Liver (tissue), 9 donors: ENCODE data around the gene STK32C. TPM values are rescaled to one million over a fixed set of nuclear protein-coding genes. Genes with fewer than 3 reads are reported as not detected.

ENCODE experiments used
- DNase-seq: peaks from one replicate; pipeline ENCODE4 v3.0.0-alpha.2; 2017; ENCODE audit warnings: low spot score
- H3K27ac ChIP-seq, 2 donors: one replicate each; pipeline ENCODE4 v1.7.0; 2013; ENCODE audit warnings: inconsistent platforms in 2 of 2, low read length in 2 of 2, control low read depth in 1 of 2, low read depth in 1 of 2, mild to moderate bottlenecking in 1 of 2
- H3K27me3 ChIP-seq, 4 donors: one replicate each; pipeline versions ENCODE4 v1.6.1 to v1.7.0; 2013; ENCODE audit warnings: low read length in 3 of 4, inconsistent platforms in 1 of 4, mild to moderate bottlenecking in 1 of 4, moderate library complexity in 1 of 4; ENCODE audit not compliant: control insufficient read depth in 4 of 4, insufficient read depth in 4 of 4
- H3K36me3 ChIP-seq, 4 donors: one replicate each; pipeline versions ENCODE4 v1.6.1 to v1.7.0; 2013; ENCODE audit warnings: low read length in 3 of 4, mild to moderate bottlenecking in 3 of 4, low read depth in 1 of 4, moderate library complexity in 1 of 4; ENCODE audit not compliant: control insufficient read depth in 4 of 4, insufficient read depth in 3 of 4
- H3K4me1 ChIP-seq, 4 donors: one replicate each; pipeline versions ENCODE4 v1.6.1 to v1.7.0; 2013; ENCODE audit warnings: low read length in 3 of 4, mild to moderate bottlenecking in 3 of 4, moderate library complexity in 1 of 4; ENCODE audit not compliant: control insufficient read depth in 4 of 4, insufficient read depth in 4 of 4
- H3K4me3 ChIP-seq, 3 donors: one replicate each; pipeline versions ENCODE4 v1.6.1 to v1.7.0; 2013; ENCODE audit warnings: low read length in 3 of 3, control low read depth in 1 of 3, low read depth in 1 of 3, mild to moderate bottlenecking in 1 of 3
- H3K9ac ChIP-seq, 2 donors: one replicate each; pipeline ENCODE4 v1.7.0; 2013; ENCODE audit warnings: low read length in 2 of 2, mild to moderate bottlenecking in 2 of 2, moderate library complexity in 2 of 2, control low read depth in 1 of 2, low read depth in 1 of 2
- H3K9me3 ChIP-seq, 4 donors: one replicate each; pipeline versions ENCODE4 v1.6.1 to v1.7.0; 2013; ENCODE audit warnings: low read length in 3 of 4; ENCODE audit not compliant: control insufficient read depth in 4 of 4
- EGR1 ChIP-seq, 2 donors: IDR thresholded peaks; 2 replicates each; pipeline ENCODE4 v1.6.1; 2016 to 2018; ENCODE audit warnings: antibody characterized with exemption in 2 of 2, low read depth in 2 of 2
- FOXA1 ChIP-seq: IDR thresholded peaks from 2 replicates; pipeline ENCODE4 v1.6.1; 2016; ENCODE audit warnings: antibody characterized with exemption
- GABPA ChIP-seq, 2 donors: IDR thresholded peaks in 1 of 2; conservative IDR thresholded peaks in 1 of 2; 2 replicates each; pipeline ENCODE4 v1.6.1; 2016; ENCODE audit warnings: antibody characterized with exemption in 2 of 2, mild to moderate bottlenecking in 1 of 2, moderate library complexity in 1 of 2
- HNF4A ChIP-seq, 2 donors: conservative IDR thresholded peaks; 2 replicates each; pipeline ENCODE4 v1.6.1; 2016; ENCODE audit warnings: antibody characterized with exemption in 2 of 2, mild to moderate bottlenecking in 2 of 2
- JUND ChIP-seq, 2 donors: IDR thresholded peaks; 2 replicates each; pipeline ENCODE4 v1.6.1; 2016; ENCODE audit warnings: antibody characterized with exemption in 2 of 2
- NR2F2 ChIP-seq: IDR thresholded peaks from 2 replicates; pipeline ENCODE4 v1.6.1; 2016; ENCODE audit warnings: antibody characterized with exemption
- RAD21 ChIP-seq, 2 donors: IDR thresholded peaks; 2 replicates each; pipeline ENCODE4 v1.6.1; 2016; ENCODE audit warnings: antibody characterized with exemption in 2 of 2, mild to moderate bottlenecking in 2 of 2
- RXRA ChIP-seq, 2 donors: IDR thresholded peaks; 2 replicates each; pipeline ENCODE4 v1.6.1; 2017 to 2018; ENCODE audit warnings: antibody characterized with exemption in 2 of 2, mild to moderate bottlenecking in 1 of 2
- TAF1 ChIP-seq: conservative IDR thresholded peaks from 2 replicates; pipeline ENCODE4 v1.6.1; 2016; ENCODE audit warnings: antibody characterized with exemption, mild to moderate bottlenecking
- YY1 ChIP-seq: IDR thresholded peaks from 2 replicates; pipeline ENCODE4 v1.6.1; 2016; ENCODE audit warnings: antibody characterized with exemption, mild to moderate bottlenecking
- WGBS: extraction: QIAGEN DNeasy Blood & Tissue Kit; methylation state at CpG from one replicate; pipeline ENCODE4 v1.1.7; 2013; 5-methylcytosine and 5-hydroxymethylcytosine counted together
- polyA plus RNA-seq, 2 donors: library from polyadenylated mRNA; stranded (reverse) in 1 of 2; unstranded in 1 of 2; fragments of 200-250 nt in 1 of 2; fragments of >200 nt in 1 of 2; fragmentation: Nextera tagmentation in 1 of 2; extraction: Ambion mirVana in 1 of 2; gene quantifications; one replicate each; pipeline versions ENCODE4 v1.2.1 to v1.2.3, GENCODE V29; 2013 to 2015
- total RNA-seq, 2 donors: library from RNA; depleted of rRNA; stranded (reverse); fragments of >200 nt; gene quantifications; one replicate each; pipeline ENCODE4 v1.2.3, GENCODE V29; 2014
- TF ChIP-seq, protein P1 (sequence below): IDR thresholded peaks from 2 replicates; pipeline ENCODE4 v1.6.1; 2016; ENCODE audit warnings: antibody characterized with exemption, mild to moderate bottlenecking
- TF ChIP-seq, protein P2 (sequence below): IDR thresholded peaks from 2 replicates; pipeline ENCODE4 v1.6.1; 2016; ENCODE audit warnings: antibody characterized with exemption
- TF ChIP-seq, protein P3 (sequence below): IDR thresholded peaks from 2 replicates; pipeline ENCODE4 v1.6.1; 2016; ENCODE audit warnings: antibody characterized with exemption
- donor health status: healthy.
- donor health status: healthy.
- donor health status: healthy.
- donor health status: healthy.
- donor health status: healthy.

STK32C gene
- total and polyA plus RNA-seq, 4 donors = 1.8 to 4.6 (median 2.2) TPM

DNA sequence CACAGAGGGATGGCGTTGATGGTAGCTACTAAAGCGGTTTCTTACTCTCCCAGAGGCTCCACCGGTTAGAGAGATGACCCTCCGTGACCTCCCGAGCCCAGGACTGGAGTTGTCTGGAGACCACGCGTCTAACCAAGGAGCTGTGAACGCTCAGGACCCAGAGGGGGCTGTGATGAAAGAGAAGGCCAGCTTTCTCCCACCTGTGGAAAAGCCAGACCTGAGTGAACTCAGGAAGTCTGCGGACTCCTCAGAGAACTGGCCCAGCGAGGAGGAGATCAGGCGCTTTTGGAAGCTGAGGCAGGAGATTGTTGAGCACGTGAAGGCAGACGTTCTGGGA, 40.1 kb upstream of the STK32C start:
- H3K9me3 ChIP-seq = no peaks in the 10 kb centered on the region
- peaks cover 0 to 9% (median 7%) of the 10 kb centered on the region in 4 donors for H3K4me1 ChIP-seq
- peaks cover 0 to 4% (median 2%) of the 10 kb centered on the region in 4 donors for H3K36me3 ChIP-seq
- TF ChIP-seq JUND (IDR thresholded peaks at IDR 0.05) (no peak), FOXA1 (no peak), GABPA (IDR thresholded peaks at IDR 0.05 in 1 of 2, conservative IDR thresholded peaks at IDR 0.05 in 1 of 2) (no peak), YY1 (no peak), NR2F2 (no peak)
- TF ChIP-seq, protein P1, sequence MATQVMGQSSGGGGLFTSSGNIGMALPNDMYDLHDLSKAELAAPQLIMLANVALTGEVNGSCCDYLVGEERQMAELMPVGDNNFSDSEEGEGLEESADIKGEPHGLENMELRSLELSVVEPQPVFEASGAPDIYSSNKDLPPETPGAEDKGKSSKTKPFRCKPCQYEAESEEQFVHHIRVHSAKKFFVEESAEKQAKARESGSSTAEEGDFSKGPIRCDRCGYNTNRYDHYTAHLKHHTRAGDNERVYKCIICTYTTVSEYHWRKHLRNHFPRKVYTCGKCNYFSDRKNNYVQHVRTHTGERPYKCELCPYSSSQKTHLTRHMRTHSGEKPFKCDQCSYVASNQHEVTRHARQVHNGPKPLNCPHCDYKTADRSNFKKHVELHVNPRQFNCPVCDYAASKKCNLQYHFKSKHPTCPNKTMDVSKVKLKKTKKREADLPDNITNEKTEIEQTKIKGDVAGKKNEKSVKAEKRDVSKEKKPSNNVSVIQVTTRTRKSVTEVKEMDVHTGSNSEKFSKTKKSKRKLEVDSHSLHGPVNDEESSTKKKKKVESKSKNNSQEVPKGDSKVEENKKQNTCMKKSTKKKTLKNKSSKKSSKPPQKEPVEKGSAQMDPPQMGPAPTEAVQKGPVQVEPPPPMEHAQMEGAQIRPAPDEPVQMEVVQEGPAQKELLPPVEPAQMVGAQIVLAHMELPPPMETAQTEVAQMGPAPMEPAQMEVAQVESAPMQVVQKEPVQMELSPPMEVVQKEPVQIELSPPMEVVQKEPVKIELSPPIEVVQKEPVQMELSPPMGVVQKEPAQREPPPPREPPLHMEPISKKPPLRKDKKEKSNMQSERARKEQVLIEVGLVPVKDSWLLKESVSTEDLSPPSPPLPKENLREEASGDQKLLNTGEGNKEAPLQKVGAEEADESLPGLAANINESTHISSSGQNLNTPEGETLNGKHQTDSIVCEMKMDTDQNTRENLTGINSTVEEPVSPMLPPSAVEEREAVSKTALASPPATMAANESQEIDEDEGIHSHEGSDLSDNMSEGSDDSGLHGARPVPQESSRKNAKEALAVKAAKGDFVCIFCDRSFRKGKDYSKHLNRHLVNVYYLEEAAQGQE = no peak
- TF ChIP-seq, protein P2, sequence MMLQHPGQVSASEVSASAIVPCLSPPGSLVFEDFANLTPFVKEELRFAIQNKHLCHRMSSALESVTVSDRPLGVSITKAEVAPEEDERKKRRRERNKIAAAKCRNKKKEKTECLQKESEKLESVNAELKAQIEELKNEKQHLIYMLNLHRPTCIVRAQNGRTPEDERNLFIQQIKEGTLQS = no peak
- no peak overlapping the region for H3K27ac ChIP-seq
- H3K4me3 ChIP-seq = no peak overlapping the region
- WGBS = 91% methylated on average over 13 of the region's 13 CpGs
- H3K27me3 ChIP-seq = no peaks in the 10 kb centered on the region
- no peak for DNase-seq
- no peak overlapping the region for H3K9ac ChIP-seq

DNA sequence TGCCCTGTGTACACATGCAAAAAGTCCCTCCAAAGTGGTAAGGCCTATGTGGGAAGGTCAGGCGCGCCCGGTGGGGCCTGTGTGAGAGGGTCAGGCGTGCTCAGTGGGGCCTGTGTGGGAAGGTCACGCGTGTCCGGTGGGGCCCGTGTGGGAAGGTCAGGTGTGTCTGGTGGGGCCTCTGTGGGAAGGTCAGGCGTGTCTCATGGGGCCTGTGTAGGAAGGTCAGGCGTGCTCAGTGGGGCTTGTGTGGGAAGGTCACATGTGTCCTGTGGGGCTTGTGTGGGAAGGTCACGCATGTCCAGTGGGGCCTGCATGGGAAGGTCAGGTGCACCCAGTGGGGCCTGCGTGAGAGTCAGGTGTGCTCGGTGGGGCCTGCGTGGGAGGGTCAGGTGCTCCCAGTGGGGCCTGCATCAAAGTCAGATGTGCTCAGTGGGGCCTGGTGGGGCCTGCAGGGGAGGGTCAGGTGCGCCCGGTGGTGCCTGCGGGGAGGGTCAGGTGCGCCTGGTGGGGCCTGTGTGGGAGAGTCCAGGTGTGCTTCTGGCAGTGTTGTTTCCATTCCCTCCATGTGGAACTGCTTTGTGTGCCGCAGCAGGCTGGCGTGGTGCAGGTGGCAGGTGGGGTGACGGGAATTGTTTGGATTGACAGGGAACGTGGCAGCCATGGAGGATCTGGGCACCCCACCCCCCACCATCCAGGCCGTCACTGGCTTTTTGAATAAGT, 39.6 kb upstream of the STK32C start:
- no peak for TF ChIP-seq RXRA (IDR thresholded peaks at IDR 0.05)
- no peak for TF ChIP-seq RAD21 (IDR thresholded peaks at IDR 0.05)
- WGBS = 96% methylated on average over 23 of the region's 23 CpGs
- DNase-seq = no peak

DNA sequence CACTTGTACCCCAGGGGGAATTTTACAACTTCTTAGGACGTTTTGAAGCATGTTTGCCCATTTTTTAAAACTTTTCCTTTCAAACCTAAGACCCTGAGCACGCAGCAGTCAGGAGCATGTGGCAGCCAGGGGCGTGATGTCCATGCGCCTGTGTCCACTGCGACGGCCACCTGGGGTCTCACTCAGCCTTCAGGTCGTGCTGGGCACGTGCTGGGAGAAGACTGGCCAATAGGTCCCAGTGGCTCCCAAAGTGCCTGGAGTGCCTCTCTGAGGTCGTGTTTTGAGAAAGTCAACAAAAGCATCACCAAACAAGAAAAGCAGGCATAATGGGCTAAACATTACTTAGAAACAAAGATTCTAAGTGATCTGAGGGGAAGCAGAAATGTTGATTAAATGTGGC, 39.1 kb upstream of the STK32C start:
- Histone ChIP-seq H3K9me3 (no peaks in the 10 kb centered on the region), H3K27me3 (no peaks in the 10 kb centered on the region), H3K27ac (no peak overlapping the region), H3K9ac (no peak overlapping the region), H3K4me3 (no peak overlapping the region), H3K36me3 (peaks cover 0 to 4% (median 2%) of the 10 kb centered on the region in 4 donors), H3K4me1 (peaks cover 0 to 9% (median 7%) of the 10 kb centered on the region in 4 donors)
- no peak for DNase-seq
- 95% methylated on average over 9 of the region's 9 CpGs for WGBS
- TF ChIP-seq JUND (IDR thresholded peaks at IDR 0.05) (no peak), TAF1 (no peak), RAD21 (IDR thresholded peaks at IDR 0.05) (no peak), NR2F2 (no peak), EGR1 (IDR thresholded peaks at IDR 0.05; ENCODE audit: low read depth in 2 of 2) (no peak), FOXA1 (no peak), HNF4A (conservative IDR thresholded peaks at IDR 0.05) (no peak)
- TF ChIP-seq, protein P3, sequence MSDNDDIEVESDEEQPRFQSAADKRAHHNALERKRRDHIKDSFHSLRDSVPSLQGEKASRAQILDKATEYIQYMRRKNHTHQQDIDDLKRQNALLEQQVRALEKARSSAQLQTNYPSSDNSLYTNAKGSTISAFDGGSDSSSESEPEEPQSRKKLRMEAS = no peak
- TF ChIP-seq, protein P2 = no peak
- TF ChIP-seq, protein P1 = no peak

More for the DNA sequence above, 39.6 kb upstream of the STK32C start:
- Histone ChIP-seq H3K4me1 (peaks cover 0 to 9% (median 7%) of the 10 kb centered on the region in 4 donors), H3K27me3 (no peaks in the 10 kb centered on the region), H3K27ac (no peak overlapping the region), H3K4me3 (no peak overlapping the region), H3K9ac (no peak overlapping the region), H3K36me3 (peaks cover 0 to 4% (median 2%) of the 10 kb centered on the region in 4 donors), H3K9me3 (no peaks in the 10 kb centered on the region)
